GM19043 (cell line): Measurements from ENCODE around the gene NALCN.

Source experiments
- ATAC-seq: cut with Tn5 transposase; IDR thresholded peaks from one replicate; pipeline ENCODE4 v1.9.1; 2021; ENCODE audit warnings: low read depth; ENCODE audit not compliant: unreplicated experiment

Gene NALCN

DNA sequence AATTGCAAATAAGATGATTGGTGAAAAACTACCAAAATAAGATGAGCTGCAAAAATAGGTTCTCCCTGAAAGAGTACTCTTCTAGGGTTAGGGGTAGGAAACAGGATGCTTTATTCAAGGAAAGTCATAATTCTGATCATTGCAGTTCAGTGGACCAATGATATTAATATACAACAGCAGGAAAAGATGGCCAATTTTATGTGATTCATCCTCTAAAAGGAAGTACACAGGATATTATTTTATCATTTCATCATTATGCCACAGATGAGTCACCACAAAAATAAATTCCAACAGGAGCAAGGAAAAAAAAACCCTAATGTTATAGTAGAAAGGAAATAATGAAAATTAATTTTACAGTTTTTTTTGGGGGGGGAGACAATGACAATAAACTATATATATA, 205.0 kb downstream of the NALCN start:
- no peak for ATAC-seq

DNA sequence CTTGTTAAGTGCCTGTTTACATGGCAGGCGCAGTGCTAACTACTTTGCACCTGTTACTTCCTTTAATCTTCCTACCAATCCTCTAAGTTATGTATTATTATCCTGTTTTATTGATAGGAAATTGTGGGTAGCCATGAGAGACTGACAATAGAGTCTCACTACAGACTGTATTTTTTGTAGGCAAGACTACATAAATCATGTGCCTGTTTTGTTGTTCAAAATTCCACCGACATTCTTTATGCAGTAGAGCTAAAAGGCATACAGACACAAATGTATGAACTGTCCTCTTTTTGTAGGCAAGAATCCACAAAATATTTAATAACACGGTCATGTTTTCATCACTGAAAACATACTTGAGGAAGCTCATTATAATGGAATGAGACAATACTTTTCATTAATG, 205.5 kb downstream of the NALCN start:
- no peak for ATAC-seq

DNA sequence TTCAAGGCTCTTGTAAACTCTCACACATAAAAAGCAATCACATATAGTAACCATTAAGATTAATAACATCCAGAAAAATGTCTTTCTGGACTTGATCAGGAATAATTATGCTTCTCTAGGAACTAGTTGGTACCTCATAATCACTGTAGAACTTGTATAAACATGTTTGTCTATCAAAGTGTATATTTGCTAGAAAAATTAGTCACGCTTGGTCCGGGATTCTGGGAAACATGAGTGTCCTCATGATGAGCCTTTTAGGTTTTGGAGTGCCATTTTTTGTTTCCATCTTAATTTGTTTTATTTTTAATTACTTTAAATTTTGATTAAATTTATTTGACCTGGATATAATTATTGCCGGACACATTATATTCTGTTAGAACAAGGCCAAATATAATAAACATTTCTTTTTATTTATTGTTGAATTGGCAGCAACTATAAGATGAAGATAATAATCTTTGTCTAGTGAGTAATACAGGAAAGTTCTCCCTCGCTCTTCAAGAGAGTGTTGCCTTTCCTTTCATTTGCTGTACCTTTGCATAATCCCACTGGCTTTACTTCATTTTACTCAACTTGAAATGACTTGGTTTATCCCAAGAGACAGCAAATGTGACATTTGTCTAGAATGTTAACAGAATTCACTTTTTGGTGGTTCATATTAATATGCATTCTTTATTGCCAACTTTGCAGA, 207.0 kb downstream of the NALCN start:
- ATAC-seq = no peak

DNA sequence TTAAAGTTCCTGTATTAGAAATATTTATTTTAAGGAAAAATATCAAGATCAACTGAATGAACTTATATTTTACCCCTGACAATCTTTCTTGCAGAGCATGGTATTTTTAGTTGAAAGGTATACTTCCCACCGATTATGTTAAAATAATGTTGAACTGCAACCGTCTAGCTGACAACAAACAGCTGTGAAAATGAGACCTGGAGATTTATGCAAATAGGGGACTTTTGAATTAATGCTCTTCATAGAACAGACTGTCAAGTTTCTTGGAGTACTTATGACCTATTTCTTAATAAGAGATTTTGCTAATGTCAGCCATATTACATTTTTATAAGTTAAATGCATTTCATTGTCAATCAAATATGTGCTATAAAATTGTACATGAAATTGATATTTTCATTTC, 210.9 kb downstream of the NALCN start:
- no peak for ATAC-seq

DNA sequence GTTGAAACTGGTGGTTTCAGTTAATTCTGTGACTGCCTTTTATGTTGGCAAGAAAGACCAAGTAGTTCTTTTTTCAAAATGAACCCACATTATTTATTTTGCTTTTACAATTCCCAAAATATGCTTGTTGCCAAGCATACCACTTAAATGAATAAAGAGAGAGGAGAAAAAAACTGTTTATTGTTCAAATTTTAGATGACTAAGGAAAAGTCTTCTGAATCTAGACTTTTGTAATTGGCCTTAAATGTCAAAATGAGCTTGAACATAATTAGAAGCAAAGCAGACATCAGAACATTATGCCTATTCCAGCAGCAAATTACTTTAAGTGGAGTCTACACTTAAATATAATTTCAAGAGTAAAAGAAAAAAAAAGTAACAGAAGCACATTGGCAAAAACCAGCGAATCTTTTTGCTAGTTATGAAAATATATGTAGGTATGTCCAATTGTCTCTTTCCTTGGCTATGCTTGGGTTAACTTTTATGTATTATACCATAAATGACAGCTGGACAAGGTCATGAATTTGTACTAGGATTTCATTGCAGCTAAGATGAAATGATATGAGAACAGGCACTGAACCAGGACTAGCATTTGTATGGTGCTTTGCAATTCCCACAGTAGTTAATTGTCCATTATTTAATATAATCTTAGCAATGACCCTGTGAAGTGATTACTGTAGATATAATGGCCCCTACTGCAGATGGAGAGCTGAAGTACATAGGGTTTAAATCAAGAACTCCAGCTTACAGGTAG, 211.9 kb downstream of the NALCN start:
- ATAC-seq = no peak

DNA sequence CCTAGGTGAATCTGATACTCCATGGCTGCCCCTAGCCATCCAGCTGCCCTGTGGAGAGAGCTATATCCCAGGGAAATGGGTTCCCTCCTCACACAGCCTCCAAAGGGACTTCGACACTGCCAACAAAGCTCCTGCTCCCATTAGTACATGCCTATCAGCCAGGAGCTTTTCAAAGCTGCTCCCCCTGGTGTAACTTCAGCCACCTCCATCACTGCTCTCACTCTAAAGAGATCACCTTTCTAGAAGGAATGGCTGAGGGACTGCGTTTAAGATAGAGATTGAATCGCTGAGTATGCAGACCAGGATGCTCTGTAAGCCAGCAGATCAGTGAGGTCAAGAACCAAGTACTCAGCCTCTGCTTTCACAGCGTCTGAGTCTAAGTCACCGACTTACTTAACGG, 213.7 kb downstream of the NALCN start:
- no peak for ATAC-seq

DNA sequence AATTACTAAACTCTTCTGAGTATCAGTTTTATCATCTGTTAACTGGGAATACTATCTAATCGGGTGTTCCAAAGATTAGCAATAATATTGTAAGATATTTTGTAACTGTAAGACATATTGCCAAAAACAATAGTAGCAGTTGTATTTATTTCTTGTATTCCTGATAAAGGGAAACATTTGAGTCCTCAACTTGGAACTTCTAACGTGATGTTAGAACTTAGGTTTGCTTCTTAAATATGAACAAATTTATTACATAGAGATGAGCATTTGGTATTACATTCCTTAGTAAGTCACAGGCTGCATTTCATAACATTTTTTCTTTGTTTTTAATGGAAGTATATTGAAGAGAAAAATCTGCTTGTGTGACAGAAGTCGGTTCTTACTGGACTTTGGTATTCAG, 225.3 kb downstream of the NALCN start:
- no peak for ATAC-seq

DNA sequence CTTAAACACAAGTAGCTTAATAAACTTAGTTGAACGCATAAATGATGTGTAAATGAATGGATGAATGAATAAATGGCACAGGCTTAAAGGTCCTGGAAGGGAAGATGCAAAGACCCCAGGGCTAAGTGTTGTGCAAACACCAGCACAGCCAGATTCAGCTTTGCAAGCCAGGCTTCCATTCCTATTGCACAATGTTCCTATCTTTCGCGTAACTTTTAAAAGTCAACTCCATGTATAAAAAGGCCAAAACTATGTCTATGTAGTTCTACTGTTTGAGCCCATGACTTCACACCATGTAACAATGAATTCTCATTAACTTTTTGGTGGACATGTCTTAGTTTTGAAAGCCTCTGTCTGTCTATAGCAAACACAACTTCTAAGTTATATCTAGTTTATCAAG, 226.0 kb downstream of the NALCN start:
- ATAC-seq = no peak

DNA sequence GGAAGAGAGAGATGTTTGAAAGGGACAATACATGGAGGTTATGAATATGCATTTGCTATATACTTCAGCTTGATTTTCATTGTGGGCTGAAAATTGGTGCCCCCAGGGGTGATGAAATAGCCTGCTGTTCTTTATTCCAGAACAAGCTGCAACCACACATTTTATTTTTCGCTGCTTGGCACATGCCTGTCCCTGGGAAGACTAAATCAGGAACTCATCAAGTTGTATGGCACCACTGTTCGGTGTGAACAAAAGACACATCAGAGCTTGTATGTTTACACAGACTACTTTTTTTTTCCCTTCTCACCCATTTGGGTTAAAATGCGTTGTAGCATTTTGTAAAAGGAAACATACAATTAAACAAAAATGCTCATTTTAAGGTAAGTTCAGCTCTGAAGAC, 230.7 kb downstream of the NALCN start:
- ATAC-seq = no peak

DNA sequence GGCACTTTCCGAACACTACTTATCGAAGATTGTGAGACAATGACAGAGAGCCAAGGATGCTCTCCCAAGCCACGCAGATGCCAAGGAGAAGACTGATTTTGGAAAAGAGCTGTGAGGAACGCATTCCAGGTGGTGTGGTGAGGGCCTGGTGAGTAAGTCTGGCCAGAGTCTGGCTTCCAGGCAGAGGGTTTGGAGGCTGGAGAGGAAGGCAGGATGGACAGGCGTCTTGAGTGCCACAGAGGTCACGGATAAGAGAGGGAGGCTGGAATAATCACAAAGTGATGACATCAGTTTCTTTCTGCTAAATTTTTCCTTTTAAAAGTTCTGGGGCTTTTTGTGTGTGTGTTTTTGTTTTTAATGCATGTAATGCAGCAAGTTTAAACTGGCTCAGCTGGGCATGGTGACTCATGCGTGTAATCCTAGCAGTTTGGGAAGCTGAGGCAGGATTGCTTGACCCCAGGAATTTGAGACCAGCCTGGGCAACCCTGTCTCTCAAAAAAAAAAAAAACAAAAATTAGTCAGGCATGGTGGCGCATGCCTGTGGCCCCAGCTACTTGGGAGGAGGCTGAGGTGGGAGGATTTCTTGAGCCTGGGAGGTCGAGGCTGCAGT, 235.1 kb downstream of the NALCN start:
- ATAC-seq = no peak

DNA sequence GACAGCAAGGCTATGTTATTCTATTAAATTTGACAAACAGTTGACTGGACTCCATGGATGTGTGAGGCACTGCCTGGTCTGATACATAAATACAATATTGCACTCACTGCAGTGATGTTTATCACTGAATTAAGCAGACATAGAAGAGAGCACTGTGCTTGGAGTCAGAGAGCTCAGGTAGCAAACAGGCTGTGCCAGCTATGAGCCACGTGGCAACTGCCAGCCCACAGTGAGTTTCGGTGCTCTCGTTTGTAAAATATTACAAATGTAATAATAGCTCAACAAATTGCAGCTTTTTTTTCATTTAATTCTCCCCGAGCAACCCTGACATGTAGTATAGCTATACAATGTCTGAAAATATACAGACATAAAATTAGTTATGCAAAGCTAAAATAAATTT, 237.3 kb downstream of the NALCN start:
- no peak for ATAC-seq

DNA sequence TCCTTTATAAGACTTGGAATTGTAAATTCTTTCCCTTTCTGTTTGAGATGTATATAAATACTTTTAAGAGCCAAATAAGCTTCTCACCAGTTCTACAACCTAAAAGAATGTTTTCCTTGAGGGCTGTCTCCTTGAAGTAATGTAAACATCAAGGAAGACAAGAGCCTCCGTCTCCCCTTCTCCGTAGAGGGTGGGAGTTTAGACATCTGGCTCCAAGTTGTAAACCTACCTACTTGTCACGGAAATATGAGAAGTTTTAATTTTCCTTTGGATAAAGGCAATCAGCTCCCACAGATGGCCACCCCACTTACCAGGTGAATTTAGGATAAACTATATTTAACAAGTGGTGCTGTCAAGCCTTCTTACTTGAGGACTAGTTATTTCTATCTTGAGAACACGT, 237.9 kb downstream of the NALCN start:
- no peak for ATAC-seq

DNA sequence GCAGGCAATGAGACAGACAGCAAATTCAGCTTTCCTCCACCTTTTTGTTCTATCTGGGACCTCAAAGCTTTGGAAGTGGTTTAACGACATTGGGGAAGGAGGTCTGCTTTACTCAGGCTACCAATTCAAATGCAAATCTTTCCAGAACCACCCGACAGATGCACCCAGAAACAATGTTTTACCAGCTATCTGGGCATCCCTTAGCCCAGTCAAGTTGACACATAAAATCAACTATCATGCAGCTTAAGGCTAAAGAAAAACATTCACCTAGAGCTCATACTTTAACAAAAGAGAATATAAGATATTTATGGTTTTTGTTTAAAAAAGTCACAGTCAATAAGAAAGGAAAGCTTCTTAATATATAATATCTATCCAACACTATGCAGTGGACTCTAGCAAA, 246.0 kb downstream of the NALCN start:
- no peak for ATAC-seq

DNA sequence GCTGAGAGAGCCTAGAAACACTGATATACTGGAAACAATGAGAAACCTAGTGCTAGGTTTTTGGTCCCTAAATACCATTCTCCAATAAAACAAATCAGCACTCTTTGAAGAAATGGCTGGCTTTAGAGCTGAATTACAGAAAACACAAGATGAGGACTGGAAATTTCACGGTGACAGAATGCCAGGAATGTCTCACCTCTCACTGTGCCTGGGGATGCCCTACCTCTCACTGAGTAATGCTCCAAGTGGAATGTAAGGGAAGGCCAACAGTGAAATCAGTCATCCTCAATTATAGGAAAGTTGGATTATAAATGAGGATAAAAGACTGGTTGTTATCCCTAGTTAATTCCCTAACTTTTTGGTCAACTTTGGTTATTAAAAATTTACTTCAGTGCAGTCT, 259.0 kb downstream of the NALCN start:
- ATAC-seq = no peak

DNA sequence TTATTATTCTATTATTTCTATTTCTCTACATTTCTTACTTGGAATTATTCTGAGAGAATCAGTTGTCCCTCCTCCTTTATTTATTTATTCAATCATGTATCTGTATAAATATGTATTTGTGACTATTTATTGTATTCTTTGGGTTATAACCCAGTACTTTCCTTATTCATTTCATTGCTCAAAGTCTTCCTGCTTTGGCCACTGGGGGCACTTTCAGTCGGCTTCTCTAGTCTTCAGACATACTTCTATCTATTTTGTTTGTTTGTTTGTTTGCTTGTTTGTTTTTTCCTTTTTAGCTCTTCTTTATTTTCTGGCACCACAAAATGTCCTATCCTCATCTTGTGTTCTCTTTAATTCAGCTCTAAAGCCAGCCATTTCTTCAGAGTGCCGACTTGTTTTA, 260.4 kb downstream of the NALCN start:
- ATAC-seq = no peak

DNA sequence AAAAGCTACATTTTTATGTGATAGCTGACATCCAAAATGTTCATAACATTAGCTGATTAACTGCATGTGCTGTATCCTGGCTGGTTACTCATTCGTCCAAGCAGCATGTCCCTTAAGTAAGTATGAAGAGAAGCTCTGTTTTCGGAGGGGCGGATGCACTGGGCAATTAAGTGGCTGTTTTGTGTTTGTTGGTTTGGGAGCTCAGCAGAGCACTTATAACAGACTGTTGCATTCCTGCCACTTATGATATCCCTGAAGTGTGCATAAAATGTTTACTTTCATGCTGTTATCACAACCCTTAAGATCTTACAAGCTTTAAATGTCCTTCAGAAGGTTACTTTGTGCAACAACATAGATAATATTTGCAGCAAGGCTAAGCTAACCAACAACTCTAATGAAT, 264.1 kb downstream of the NALCN start:
- no peak for ATAC-seq

DNA sequence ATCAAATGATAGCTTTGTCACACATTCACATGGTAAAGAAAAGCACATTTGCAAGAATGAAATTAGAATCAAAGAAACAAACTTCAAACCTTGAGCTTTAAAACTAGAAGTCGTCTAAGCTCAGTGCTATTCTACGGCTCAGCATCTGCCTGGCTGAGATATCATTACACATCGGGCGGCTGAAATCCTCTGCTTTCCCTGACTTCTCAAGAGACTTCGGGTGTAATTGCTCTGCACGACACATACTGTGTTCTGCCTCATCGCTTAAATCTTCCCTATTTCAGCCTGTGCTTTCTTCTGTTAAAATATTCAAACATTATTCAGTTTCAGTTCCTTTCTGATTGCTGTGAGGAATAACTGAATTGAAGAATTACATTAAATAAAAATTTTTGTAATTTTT, 265.3 kb downstream of the NALCN start:
- no peak for ATAC-seq

DNA sequence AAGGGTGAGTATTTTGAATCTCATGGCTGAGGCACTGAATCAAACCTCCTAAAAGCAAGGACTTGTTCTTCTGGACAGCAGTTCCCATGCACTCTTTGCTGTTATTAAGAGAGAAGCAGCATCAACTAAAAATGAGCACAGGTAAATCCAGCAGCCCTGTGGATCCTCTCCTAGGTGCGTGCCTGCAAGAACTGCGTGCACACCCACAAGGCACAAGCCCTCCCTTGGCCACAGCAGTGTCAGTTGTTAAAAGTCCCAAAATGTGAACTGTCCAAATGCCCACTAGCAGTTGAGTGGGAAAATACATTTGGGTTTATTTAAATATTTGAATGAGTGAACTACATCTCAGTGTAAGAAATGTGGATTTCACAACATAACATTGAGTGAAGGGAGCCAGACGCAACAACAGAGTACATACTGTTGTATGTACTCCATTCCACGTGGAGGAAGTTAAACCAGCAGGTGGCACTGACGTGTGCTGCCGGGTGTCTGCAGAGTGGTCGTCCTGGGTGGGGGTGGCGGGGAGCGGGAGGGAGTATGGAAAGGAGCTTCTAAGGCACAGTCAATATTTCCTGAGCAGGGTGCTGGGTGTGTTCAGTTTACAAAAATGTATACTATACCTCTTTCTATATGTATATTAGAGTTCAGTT, 266.4 kb downstream of the NALCN start:
- ATAC-seq = no peak

DNA sequence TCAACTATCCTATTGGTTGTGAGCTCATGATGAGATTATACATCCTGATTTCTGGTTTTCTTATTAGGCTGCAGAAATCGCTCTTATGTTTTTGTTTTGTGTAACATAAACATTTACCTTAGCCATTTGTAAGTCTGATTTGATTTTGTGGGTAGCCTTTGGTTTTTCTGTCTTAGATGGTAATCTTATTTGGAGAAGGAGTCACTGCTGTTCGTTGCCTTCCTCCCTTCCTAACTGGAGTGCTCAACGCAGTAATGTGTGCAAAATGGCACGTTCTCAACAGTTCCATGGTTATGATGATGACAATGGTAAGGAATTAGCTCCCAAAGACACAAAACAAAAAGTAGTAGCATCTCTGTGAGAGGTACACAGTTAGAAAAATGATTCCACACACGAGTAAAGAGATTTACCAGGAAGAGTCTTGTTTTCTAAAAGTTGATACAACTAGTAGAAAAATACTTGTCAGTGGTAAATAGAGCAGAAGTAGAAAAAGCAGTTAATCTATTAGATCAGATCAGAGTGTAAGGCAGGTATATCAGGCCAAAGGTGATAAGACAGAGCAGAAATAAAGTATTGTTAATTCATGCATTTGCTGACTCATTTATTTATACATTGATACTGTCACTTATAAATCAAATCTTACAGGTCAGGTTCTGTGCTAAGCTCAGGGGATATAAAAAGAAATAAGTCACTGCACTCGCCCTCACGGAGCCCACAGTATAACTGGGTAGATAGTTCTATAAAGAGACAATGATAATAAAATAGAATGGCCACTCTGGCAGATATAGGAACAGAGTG, 270.0 kb downstream of the NALCN start:
- no peak for ATAC-seq

DNA sequence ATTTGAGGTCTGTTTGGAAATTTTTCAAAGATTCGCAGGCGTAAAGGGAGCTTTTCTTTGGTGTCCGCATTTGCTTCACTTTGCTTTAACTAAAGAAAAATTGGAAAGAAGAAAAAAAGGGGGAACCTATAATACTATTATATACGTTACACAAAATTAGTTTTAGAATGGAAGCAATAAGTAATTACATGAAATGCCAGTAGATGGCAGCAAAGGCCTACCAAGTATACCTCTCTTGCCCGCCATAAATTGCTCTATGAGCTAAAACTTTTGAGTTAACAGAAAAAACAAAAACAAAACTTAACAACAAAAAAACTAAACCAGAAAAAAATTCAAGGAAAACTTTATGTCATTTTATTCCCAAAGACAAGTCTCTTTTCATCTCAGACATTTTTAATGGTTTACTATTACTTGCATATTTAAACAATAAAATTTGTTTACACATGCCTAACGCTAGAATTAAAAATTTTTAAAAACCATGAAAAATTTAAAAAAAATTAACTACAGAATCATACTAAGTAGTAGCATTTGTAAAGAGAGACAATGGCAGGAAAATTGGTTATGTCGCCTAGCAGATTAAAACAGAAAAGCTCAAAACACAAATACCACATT, 271.4 kb downstream of the NALCN start:
- ATAC-seq = peak; percentile 87
